Thyroid gland (tissue), 4 donors: ENCODE data around the gene PPP3CA.

ENCODE experiments used
- POLR2A ChIP-seq, 2 donors: fragments of 450-650 bp; IDR thresholded peaks; one replicate each; pipeline ENCODE4 v1.6.1; 2017; ENCODE audit warnings: antibody characterized with exemption in 2 of 2, mild to moderate bottlenecking in 2 of 2, moderate library complexity in 1 of 2
- TF ChIP-seq, protein P1 (sequence below), 6 experiments: fragments of 200-600 bp in 3 of 6; fragments of 450-650 bp in 3 of 6; sonication (generic) in 3 of 6; IDR thresholded peaks; one replicate each; pipeline ENCODE4 v1.5.1; 2016 to 2019; ENCODE audit warnings: antibody characterized with exemption in 6 of 6, mild to moderate bottlenecking in 2 of 6, inconsistent platforms in 1 of 6, moderate library complexity in 1 of 6

GRCh38 chr4:101290654-101291053 is 56.7 kb downstream of the PPP3CA start:
- TF ChIP-seq, protein P1, sequence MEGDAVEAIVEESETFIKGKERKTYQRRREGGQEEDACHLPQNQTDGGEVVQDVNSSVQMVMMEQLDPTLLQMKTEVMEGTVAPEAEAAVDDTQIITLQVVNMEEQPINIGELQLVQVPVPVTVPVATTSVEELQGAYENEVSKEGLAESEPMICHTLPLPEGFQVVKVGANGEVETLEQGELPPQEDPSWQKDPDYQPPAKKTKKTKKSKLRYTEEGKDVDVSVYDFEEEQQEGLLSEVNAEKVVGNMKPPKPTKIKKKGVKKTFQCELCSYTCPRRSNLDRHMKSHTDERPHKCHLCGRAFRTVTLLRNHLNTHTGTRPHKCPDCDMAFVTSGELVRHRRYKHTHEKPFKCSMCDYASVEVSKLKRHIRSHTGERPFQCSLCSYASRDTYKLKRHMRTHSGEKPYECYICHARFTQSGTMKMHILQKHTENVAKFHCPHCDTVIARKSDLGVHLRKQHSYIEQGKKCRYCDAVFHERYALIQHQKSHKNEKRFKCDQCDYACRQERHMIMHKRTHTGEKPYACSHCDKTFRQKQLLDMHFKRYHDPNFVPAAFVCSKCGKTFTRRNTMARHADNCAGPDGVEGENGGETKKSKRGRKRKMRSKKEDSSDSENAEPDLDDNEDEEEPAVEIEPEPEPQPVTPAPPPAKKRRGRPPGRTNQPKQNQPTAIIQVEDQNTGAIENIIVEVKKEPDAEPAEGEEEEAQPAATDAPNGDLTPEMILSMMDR (IDR thresholded peaks at IDR 0.05), result no peak
- TF ChIP-seq POLR2A (IDR thresholded peaks at IDR 0.05), result no peak
